ENCODE measurements around the gene FES.

- TF ChIP-seq CTCF (IDR thresholded peaks at IDR 0.05; ENCODE audit: poor library complexity, severe bottlenecking) = no peak
- no peak for TF ChIP-seq EP300 (conservative IDR thresholded peaks at IDR 0.05; ENCODE audit: poor library complexity, severe bottlenecking)
Observed at GRCh38 chr15:90836296-90836871, 47.9 kb upstream of the FES start.
